ENCODE results near the gene GPR108. TPM values are rescaled to one million over a fixed set of nuclear protein-coding genes. Genes with fewer than 3 reads are reported as not detected.

GPR108 gene
- total and polyA plus RNA-seq, 2 of the 8 experiments (the other 6 are each of a cell fraction or from before 2014, with no cell fraction given) = 34.9 to 46.0 TPM

DNA sequence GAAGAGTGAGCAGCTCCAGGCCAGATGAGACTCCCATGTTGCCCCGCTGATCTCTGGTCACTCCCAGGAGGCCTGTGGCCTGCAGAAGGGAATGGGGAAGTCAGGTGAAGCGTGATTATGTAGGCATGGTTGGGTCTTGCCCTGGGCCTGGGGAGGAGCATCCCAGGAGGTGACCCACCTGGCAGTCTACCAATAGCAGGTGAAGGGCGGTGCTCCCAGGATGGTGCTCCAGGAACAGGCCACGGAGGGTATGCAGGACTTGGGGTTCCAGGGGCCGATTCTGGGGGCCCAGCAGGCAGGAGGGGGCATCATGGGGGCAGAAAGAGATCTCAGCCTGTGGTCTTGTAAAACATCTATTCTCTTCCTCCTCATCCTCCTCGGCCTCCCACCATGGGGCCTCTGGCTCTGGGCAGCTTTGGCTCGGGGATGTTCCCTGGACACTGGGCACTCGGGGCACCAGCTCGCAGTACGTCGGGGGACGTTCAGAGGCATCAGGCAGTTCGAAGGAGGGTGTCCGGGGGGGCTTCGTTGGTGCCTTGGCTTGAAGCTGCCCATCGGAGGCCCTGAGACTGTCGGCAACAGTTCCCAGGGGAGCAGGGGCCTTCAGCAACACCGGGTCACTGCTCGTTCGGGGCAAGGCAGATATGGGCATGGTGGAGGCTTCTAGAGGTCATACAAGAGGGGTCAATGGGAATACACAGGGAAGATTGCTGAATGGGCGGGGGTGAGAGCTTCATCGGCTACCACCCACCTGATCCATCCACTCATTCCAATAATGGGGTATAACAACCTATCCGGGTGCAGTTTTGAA lies 17.5 kb upstream of the GPR108 start (continued):
- no peak for TF ChIP-seq TAF1 (IDR thresholded peaks at IDR 0.05; ENCODE audit: low read depth, low read length)
- TF ChIP-seq MAFK (IDR thresholded peaks at IDR 0.05; ENCODE audit: low read depth, low read length) = no peak
- TF ChIP-seq NANOG (IDR thresholded peaks at IDR 0.05; ENCODE audit: insufficient read depth, low read depth, low read length, poor library complexity, severe bottlenecking) = no peak
- no peak for TF ChIP-seq KDM4A (IDR thresholded peaks at IDR 0.05; ENCODE audit: low read depth, low read length, severe bottlenecking)
- no peak for TF ChIP-seq TAF7 (optimal IDR thresholded peaks at IDR 0.05; ENCODE audit: borderline replicate concordance, low read depth, low read length)
- TF ChIP-seq POLR2A (IDR thresholded peaks at IDR 0.05; ENCODE audit: control extremely low read depth in 1 of 2, low read depth in 2 of 2, low read length in 2 of 2) = no peak
- TF ChIP-seq CTBP2 (IDR thresholded peaks at IDR 0.05; ENCODE audit: borderline replicate concordance, insufficient read depth, insufficient read length, low read length) = no peak
